ENCODE results near the gene PGBD1.
"Not testable (repeated sequence)": the region's sequence is repeated elsewhere in the genome, so short reads cannot be mapped to it uniquely, and the experiment has no call there.

PGBD1 gene

DNA sequence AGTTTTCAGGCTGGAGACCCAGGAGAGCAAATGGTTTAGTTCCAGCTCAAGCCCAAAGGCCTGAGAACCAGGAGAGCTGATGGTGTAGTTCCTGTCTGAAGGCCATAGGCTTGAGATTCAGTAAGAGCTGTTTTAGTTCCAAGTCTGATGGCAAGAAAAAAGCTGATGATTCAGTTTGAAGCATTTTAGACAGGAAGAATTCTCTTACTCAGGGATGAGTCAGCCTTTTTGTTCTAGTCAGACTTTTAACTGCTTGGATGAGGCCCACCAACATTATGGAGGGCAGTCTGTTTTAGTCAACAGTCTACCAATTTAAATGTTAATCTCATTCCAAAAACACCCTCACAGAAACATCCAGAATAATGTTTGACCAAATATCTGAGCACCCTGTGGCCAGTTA is 11.9 kb upstream of the PGBD1 start:
- peak; percentile 55 for DNase-seq

DNA sequence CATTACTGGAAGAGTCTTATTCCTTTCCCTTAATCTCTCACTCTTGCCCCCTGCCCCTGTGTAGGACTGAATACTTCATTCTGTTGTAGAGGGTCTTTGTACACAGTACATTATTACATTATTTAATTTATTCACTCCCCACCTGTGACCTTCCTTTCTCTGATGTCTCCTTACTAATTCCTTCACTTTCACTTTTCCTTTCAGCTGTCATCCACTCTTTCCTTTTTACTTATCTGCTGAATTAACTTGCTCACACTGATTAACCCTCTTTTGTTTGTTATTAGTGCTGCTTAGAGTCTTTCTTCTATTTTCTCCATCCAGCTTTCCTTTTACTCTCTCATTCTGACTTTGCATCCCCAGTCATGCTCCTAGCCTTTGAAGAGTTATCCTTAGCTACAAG is 6.5 kb upstream of the PGBD1 start:
- no peak for DNase-seq

DNA sequence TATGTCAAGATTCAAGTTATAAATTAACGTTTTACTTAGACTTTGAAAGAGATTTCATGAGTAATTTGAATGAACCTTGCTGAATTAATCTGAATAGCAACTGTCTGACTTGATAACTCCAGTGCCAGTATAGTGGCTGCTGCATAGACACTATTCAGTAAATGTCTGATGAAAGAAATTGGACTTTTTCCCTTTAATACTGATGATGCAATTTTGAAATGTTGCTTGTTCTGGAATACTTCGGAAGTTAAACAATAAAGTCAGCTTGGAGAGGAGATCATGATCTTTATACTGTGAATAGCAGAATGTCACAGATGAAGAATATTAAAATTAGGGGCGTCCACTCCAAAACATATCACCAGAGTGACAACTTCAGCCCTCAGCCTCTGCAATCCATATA is 3.6 kb upstream of the PGBD1 start:
- no peak for DNase-seq

DNA sequence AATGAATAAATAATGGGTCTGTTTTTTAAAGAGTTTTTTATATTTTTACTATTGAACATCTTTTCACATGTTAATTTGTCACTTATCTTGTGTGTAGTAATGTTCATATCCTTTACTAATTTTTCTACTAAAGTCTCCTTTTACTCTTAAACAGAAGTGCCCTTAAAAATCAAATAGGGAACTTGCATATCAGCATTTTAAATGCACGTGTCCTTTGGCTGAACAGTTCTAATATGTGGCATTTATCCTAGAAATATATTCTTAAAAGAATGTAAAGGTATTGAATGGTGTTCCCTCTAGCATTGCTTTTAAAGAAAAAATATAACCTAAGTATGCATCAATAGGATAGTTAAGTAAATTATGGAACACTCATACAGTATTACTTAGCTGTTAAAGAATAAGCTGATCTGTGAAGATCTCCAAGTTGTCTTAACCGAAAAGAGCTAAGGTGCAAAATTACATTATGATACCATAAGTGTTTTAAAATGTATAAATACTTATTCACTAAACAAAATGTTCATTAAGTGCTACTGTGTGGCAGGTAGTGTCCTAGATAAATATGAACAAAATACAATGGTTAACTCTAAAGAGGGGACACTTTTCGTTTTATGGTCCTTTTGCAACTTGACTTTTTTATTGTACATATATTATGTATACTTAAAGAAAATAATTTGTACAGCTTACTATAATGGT is 631 bp upstream of the PGBD1 start:
- DNase-seq = no peak

DNA sequence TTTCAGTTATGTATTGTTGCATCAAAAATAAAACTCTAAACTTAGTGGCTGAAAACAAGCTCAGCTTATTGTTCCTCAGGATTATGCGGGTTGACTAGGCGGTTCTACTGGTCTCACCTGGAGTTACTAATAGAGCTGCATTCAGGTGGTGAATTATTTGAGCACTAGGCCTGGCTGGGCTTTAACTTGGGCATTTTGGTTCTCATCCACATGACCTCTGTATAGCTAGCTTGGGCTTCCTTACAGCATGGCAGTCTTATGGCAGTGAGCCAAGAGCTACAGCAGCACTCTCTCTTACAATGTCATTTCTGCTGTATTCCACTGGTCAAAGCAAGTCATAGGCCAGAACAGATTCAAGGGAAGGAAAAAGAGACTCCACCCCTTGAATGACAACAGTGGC is 1.6 kb downstream of the PGBD1 start:
- peak; percentile 39 for DNase-seq

DNA sequence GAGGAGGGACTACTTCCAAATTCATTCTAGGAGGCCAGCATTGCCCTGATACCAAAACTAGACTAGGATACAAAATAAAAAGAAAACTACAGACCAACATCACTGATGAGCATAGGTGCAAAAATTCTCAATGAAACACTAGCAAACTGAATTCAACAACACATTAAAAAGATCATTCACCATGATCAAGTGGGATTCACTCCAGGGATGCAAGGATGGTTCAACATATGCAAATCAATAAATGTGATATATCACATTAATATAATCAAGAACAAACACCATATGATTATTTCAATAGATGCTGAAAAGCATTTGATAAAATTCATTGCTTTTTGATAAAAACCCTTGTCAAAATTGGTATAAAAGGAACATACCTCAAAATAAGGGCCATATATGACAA is 10.2 kb downstream of the PGBD1 start:
- no peak for DNase-seq

DNA sequence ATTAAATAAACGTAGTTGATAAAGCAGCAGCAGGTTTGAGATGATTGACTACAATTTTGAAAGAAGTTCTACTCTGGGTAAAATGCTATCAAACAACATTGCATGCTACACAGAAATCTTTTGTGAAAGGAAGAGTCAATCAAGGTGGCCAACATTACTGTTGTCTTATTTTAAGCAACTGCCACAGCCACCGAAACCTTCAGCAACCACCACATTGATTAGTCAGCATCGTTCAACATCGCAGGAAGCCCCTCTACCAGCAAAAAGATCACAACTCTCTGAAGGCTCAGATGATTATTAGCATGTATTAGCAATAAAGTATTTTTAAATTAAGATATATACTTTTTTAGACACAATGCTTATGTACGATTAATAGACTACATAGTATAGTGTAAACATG is 14.0 kb downstream of the PGBD1 start:
- DNase-seq = no peak

DNA sequence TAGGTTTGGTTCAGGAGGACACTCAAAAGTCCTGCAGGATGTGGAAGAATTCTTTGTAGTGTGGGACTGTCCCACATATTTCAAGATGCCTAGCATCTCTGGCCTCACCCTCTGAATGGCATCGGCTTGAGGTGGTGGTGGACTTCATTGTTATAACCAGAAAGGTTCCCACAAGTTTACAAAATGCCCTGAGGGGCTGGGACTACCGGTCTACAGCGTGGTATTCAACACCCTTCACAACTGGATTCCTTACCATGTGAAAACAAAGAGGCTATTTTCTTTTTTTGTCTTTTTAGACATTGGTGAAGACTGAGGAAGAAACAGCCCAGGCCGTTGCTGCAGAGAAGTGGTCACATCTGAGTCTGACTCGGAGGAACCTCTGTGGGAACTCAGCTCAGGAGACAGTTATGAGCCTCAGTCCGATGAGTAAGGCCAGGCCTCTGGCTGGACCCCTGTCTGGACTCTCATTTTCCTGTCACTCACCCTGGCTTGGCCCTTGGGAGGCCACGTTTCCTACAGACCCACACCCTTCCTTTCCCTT is 15.2 kb downstream of the PGBD1 start:
- no peak for DNase-seq

DNA sequence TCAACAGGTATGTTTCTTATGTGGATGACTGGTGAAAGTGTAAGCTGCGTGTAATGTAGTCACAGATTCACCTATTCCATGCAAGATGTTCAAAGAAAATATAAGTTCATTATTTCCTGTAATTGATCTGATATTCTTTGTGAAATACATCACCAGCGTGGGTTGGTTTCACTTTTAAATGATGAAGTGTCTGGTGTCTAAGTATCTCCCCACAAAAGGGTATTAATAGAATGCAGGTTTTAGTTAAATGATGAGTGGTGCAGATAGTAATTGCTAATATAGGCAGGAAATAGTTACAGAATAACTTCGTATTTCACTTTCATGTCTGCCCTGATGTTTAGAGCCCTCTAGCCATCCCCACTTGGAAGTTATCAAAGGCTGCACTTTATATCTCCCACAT is 22.2 kb downstream of the PGBD1 start:
- no peak for DNase-seq

DNA sequence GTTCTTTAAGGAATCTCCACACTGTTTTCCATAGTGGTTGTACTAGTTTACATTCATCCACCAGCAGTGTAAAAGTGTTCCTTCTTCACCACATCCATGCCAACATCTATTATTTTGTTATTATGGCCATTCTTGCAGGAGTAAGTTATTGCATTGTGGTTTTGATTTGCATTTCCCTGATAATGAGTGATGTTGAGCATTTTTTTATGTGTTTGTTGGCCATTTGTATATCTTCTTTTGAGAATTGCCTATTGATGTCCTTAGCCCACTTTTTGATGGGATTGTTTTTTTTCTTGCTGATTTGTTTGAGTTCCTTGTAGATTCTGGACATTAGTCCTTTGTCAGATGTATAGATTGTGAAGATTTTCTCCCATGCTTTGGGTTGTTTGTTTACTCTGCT is 25.0 kb downstream of the PGBD1 start:
- DNase-seq = not testable (repeated sequence)

DNA sequence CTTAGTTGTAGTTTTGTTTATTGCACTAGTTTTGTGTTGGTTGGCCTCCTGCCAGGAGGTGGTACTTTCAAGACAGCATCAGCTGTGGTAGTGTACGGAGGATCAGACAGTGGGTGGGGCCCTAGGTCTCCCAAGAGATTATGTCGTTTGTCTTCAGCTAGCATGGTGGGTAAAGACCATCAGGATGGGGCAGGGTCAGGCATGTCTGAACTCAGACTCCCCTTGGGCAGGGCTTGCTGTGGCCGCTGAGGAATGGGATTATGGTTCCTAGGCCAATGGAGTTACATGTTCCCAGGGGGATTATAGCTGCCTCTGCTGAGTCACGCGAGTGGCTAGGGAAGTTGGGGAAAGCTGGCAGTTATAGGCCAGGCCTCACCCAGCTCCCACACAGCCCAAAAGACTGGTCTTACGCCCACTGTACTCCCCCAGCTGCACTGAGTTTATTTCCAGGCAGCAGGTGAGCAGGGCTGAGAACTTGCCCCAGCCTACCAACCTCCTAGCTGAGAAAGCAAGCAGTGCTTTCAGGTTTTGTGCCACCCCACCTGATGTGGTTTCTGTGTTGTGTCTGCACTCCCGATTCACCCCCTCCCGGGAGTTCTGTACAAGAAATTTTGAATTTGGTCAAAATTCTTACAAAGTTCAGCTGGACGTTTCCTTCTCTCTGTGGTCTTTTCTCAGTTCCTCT is 29.9 kb downstream of the PGBD1 start:
- DNase-seq = peak; percentile 23

DNA sequence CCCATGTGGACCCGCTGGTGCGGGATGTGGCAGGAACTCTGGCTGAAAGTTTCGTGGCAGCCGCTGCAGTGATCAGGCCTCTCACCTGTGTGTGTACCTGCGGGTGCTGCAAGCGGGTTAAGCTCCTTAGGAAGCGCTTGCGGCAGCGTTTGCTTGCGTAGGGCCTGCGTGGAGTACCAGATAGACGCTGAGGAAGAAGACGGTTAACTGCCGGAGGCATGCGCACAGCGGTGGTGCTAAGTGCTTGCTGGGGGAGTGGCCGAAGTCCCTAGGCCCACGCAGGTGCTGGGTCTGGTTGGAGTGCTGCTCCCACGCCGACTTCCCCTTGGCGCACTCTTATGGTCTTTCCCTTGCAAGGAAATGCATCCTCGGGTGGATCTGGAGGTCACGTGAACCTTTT is 31.6 kb downstream of the PGBD1 start:
- no peak for DNase-seq

DNA sequence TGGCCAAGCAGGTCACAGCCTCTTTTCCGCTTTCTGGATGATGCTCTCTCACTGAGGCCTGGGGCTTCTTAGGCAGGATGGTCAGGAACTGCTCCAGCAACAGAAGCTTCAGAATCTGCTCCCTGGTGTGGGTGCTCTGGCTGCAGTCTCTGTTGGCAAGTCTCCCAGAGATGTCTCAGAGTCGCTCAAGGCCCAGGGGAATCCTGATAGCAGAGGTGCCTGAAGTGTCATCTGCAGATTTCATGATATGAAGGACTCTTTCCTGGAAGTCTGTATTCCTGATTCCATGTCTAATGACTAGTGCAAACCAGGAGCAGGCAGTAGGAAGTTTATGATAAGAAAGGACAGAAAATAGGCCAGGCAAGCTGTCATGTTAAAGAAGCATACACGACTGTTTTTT is 34.3 kb downstream of the PGBD1 start:
- DNase-seq = peak; percentile 72

DNA sequence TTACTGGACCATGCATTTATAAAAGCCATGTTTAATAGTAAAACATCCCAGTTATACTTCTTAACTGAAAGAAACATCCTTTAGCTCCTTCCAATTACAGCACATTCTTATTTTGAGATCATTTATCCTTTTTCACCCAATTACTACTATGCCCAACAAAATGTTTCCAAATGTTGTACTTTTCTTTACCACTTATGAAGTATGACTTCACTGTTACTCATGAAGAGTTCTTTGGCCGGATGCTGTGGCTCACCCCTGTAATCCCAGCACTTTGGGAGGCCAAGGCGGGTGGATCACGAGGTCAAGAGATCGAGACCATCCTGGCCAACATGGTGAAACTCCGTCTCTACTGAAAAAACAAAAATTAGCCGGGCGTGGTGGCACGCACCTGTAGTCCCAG is 36.5 kb downstream of the PGBD1 start:
- not testable (repeated sequence) for DNase-seq

DNA sequence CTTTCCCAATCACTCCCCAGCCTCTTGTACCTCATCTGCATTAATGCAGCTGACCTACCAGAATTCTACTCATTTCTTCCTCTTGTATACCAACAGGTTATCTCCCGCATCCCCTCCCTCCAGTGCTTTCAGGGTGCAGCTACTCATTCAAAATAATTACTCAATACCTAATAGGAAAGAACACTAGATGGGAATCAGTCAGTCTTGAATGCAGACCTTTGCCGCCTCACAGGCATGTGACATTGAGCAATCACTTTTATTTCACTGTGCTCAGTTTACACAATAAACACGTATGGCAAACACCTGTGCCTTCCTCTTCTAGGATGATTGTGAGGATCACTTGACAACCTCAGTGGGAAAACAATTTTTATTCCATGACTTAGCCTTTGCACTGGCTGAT is 41.3 kb downstream of the PGBD1 start:
- DNase-seq = no peak

DNA sequence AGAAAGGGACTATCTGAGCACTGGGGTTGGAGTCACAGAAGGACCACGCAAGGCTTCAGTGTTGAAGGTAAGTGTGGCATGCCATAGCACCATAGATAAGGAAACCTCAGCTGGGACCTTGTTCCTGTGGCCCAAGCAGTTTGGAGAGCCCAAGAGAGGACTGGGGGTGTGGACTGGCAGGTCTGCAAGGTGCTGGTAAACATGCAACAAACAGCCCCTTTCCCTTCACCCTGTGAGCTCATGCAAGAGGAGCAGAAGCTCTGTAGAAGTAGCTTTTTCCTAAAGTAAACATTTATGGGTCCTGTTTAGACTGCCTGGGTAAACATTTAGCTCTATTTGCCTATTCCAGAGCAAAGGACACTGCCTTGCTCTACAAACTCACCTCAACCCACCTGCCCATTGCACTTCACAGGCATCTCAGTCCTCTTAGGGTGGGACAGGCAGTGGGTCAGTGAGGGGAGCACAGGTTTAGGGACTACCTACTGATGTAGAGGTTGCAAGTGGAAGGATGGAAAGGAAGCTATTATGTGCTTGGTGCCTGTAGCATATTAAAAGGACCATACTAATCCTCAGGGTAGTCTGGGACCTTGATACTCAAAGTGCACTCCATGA is 42.5 kb downstream of the PGBD1 start:
- no peak for DNase-seq

DNA sequence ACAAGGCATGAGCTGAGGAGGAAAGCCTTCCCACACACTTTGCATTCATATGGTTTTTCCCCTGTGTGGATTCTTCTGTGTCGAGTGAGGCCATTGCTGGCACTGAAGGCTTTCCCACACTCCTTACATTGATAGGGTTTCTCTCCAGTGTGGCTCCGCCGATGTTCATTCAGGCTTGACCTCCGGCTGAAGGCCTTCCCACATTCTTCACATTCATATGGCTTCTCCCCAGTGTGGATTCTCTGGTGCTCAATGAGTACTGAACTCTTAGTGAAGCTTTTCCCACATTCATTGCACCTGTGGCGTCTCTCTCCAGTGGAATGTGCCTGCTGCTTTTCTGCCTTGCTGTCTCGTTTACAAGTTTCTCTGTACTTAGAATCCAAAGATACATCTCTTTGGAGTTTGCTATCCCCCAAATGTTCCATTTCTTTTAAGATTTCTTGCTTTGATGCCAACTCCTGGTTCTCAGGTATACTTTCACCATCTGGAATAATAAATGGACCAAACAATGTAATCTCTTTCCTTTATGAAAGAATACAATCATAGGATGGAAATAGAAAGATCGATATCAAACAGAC is 45.1 kb downstream of the PGBD1 start:
- no peak for DNase-seq

DNA sequence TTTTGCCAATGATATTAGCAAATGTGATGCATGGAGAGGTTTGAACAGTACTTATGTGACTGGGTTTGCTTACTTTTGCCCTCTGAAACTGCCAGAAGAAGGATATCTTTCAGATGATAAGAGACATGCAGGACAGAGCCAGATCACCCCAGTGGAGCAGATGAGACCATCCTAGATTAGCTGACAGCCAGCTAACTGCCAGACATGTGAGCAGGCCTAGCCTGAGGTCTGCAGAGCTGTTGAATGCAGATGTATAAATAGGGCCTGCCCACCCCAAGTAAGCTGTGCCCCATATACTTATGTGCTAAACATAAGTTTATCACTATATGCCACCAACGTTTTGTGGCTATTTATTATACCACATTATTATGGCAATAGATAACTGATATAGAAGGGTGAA is 48.7 kb downstream of the PGBD1 start:
- DNase-seq = peak; percentile 77

DNA sequence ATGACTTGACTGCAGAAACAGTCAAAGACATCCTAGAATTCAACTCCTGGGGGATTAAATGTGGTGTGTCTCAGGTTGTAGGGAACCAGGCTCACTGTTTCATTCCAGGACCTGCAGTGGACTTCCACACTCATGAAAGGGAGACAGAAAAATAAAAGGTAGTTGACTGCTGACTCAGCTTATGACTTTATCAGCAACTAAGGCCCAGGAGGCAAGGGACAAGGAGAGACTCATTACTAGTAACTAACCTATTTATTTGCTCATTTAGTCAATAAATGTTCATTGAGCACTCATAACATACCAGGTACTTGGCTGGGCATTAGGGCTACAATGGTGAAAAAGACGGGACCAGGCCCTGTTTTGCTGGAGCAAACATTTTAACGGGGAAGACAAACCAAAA is 51.7 kb downstream of the PGBD1 start:
- no peak for DNase-seq

DNA sequence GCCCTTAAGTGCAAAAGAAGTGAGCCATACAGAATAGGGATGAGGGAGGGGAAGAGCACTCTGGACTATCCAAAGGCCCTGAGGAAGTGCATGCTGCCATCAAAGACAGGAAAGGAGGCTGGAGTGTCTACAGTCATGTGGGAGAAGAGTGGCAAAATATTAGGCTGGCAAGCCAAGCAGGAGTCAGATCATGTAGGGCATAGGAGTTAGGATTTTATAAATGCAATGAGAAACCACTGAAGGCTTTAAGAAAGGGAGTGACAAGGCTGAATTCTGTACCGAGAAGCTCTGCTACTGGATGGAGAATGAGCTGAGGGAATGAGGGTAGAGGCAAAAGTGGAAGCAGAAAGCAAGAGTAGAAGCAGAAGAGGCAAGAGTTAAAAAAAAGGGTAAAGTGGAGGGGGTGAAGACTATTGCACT is 52.2 kb downstream of the PGBD1 start:
- no peak for DNase-seq

DNA sequence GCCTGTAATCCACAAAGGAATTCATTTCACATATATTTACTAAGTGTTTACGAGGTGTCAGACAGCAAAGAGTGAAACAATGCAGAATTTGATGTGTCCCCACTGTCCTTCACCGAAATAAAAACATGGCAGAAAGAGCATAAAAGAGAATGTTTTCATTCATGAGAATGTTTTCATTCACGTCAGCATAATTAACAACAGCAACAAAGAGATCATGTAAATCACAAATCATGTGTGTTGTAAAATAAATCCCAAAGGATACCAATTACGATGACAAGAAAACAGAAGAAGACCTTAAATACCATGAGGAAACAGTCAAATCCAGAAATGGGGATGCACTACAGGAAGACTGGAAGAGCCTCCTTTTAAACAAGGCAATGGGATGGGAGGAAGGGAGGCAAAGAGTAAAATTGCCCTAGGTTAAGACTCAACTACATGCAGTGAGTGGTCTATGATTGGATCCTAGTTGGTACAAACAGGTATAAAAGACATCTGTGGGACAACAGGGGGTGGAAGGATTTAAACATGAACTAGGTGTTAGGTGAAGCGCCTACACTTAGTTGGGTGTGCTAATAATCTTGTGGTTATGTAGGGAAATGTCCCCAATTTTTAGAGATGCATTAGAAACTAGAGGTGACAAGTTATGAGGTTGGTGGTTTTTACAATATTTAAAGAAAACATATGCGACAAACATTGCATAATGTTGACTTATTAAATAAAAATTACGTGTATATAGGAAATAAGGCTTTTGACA is 53.1 kb downstream of the PGBD1 start:
- DNase-seq = no peak

DNA sequence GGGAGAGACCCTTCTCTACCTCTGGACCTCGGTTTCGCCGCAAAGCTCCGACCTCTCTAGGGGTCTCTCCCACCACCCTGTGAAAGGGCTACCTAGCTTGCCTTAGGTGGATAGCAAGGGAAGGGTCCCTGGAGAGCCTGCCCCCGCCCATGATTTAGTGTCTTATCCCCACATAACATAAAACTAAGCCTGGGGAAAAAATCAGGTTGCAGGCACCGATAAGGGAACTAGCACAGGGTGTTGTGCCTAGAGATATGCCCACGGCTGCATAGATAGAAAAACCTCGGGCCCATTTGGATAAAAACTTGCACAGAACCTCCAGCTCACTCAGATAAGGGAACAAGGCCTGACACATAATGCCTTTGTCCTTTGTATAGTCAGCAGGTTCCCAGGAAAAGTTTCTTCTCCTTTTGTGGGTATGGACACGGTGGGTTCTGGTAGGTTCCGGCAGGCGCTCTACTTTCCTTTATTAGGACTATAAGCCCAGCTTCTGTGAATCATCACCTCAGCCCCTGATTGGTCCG is 53.7 kb downstream of the PGBD1 start:
- peak; percentile 94 for DNase-seq

All from hematopoietic multipotent progenitor cell treated with erythropoietin and hydrocortisone succinate and interleukin-3 and kit ligand, for 6 days (in vitro differentiated cells).